ENCODE data around the gene HDAC2.

HDAC2 gene

DNA sequence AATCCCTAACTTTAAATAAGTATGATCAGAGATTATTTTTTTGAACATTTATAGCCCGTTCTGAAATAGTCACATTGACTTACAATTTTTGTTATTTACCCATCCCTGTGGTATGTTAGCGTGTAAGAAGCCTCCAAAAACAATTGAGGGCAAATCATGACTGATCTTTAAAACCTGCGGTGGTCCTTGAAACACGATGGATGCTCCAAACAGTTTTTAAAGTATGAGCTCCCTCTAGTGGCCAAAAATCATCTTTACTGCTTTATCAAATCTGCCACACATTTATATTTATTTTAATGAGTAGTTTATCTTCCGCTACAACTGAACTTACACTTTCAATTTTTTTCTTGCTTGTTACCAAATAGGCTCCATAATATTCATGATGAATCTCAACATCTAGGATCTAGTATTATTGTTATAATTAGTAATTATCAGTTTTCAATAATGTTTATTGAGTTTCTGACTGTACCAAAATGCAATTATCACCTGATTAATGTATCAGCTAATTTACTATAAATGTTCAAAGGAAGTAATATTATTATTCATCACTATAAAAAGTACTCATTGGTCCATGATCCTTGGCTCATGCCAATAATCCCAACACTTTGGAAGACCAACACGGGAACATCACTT lies 61.6 kb downstream of the HDAC2 start:
- TF ChIP-seq SP1 (IDR thresholded peaks at IDR 0.05), result no peak
- TF ChIP-seq, protein P1, sequence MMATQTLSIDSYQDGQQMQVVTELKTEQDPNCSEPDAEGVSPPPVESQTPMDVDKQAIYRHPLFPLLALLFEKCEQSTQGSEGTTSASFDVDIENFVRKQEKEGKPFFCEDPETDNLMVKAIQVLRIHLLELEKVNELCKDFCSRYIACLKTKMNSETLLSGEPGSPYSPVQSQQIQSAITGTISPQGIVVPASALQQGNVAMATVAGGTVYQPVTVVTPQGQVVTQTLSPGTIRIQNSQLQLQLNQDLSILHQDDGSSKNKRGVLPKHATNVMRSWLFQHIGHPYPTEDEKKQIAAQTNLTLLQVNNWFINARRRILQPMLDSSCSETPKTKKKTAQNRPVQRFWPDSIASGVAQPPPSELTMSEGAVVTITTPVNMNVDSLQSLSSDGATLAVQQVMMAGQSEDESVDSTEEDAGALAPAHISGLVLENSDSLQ (IDR thresholded peaks at IDR 0.05), result no peak
- no peak for TF ChIP-seq FOXA1 (IDR thresholded peaks at IDR 0.05)
- TF ChIP-seq LEF1 (IDR thresholded peaks at IDR 0.05; ENCODE audit: borderline replicate concordance), result no peak
- TF ChIP-seq L3MBTL2 (conservative IDR thresholded peaks at IDR 0.05), result no peak
- TF ChIP-seq ELF4 (IDR thresholded peaks at IDR 0.05), result no peak
- DNase-seq (ENCODE audit: extremely low spot score), result peak; percentile 65
- POLR2A ChIA-PET, result no interaction called here
- CTCF ChIA-PET, result interaction anchor here (0.6 to 1.0 kb wide), 3 partner anchors 28 to 1673 kb away, joined by 3 read pairs; no protein-coding TSS in a partner anchor

DNA sequence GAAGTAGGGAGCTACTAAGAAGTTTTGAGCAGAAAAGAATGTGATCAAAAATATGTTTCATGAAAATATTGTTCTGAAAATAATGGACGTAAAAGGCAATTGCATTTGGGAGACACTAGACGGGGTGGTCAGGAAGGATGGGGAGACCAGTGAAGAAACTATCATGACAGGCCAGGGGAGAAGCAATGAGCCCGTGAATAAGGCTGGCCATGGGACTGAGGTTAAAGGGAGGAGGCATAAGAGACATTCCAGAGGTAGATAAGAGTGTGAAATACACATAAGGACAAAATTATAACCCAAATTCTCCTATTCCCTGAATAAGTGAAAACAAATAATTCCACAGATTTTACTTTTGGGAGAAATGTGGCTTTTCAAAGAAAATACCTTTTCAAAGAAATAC lies 62.1 kb downstream of the HDAC2 start:
- DNase-seq (ENCODE audit: extremely low spot score), result no peak
- ChIA-PET CTCF (interaction anchor here (0.7 to 1.0 kb wide), 3 partner anchors 29 to 1129 kb away, joined by 3 read pairs; no protein-coding TSS in a partner anchor), POLR2A (no interaction called here)
- TF ChIP-seq SUZ12 (IDR thresholded peaks at IDR 0.05) (no peak), ARNT (IDR thresholded peaks at IDR 0.05) (no peak), FOXM1 (IDR thresholded peaks at IDR 0.05; ENCODE audit: borderline replicate concordance) (no peak), L3MBTL2 (conservative IDR thresholded peaks at IDR 0.05) (no peak), HDGF (IDR thresholded peaks at IDR 0.05; ENCODE audit: borderline replicate concordance) (no peak), FOXA1 (IDR thresholded peaks at IDR 0.05) (no peak), ZNF384 (IDR thresholded peaks at IDR 0.05) (no peak), NFRKB (IDR thresholded peaks at IDR 0.05) (no peak)

DNA sequence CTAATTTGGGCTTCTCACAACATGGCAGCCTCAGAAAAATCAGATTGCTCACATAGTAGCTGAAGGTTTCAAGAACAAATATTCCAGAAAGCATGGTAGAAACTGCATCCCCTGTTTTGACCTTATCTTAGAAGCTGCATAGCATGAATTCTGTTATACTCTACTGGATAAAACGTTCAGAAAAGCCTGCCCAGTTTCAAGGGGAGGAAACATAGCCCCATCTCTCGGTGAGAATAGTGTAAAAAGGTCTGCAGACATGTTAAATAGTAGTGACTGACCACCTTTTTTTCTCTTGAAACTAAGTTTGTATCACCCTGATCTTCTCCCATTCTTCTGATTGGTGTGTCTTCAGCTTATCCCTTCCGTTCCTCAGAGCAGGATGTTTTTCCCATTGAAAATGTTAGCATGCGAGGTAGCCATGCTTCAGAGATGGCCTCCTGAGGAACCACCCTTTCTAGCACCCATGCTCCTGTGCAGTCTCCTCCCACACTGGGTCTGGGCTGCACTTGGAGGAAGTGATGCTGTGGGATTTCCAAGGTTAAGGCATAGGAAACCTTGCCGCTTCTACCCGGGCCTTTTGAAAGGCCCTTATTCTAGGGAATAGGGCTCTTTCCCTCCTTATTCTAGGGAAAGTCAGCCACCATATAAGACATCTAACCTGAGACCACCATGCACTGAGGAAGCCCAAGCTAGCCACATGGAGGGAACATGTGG lies 63.7 kb downstream of the HDAC2 start:
- CTCF ChIA-PET, result interaction anchor here (0.6 to 0.8 kb wide), 4 partner anchors 14 to 1596 kb away, joined by 3 to 4 read pairs (median 3); no protein-coding TSS in a partner anchor
- DNase-seq (ENCODE audit: extremely low spot score), result no peak
- no peak for TF ChIP-seq HDGF (IDR thresholded peaks at IDR 0.05; ENCODE audit: borderline replicate concordance)
- TF ChIP-seq FOXM1 (IDR thresholded peaks at IDR 0.05; ENCODE audit: borderline replicate concordance), result no peak
- no peak for TF ChIP-seq LEF1 (IDR thresholded peaks at IDR 0.05; ENCODE audit: borderline replicate concordance)
- TF ChIP-seq SP1 (IDR thresholded peaks at IDR 0.05), result no peak
- TF ChIP-seq, protein P1 (IDR thresholded peaks at IDR 0.05), result no peak
- no peak for TF ChIP-seq SUZ12 (IDR thresholded peaks at IDR 0.05)
- no peak for TF ChIP-seq L3MBTL2 (conservative IDR thresholded peaks at IDR 0.05)
- no peak for TF ChIP-seq FOXA1 (IDR thresholded peaks at IDR 0.05)
- POLR2A ChIA-PET, result no interaction called here

DNA sequence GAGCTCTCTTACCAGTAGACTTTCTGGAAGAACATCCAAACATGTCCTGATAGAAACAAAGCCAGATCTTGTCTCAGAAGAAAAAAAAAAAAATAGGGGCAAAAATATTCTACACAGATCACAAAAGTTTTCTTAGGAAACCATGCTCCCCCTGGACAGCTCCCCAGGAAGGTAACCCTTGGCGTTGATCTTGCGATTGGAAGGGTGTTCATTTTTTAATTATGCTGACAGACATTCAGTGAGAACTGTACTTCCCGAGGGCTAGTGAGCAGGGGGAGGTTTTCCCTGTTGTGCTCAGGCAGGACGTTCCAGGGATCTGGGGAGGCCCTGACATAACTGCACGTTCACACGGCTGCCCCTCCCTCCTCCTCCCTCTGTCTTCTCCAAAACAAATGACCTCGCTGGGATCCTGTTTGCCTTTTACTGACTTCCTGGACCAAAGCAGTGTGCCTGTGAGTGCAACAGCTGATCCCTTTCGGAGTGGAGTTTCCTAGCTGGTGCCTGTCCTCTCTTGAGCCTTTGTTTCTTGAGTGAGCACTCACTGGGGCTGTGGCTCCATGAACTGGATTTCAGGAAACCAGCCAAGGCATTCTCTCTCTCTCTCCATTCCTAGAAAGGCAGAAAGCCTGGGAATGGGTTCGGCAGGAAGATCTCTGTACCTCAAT lies 67.2 kb downstream of the HDAC2 start:
- DNase-seq (ENCODE audit: extremely low spot score), result no peak
- ChIA-PET POLR2A (no interaction called here), CTCF (no interaction called here)
- TF ChIP-seq LEF1 (IDR thresholded peaks at IDR 0.05; ENCODE audit: borderline replicate concordance) (no peak), ARNT (IDR thresholded peaks at IDR 0.05) (no peak), FOXK2 (IDR thresholded peaks at IDR 0.05) (no peak), NFRKB (IDR thresholded peaks at IDR 0.05) (no peak), ZNF384 (IDR thresholded peaks at IDR 0.05) (no peak), BHLHE40 (IDR thresholded peaks at IDR 0.05; ENCODE audit: borderline replicate concordance) (no peak), FOXA1 (IDR thresholded peaks at IDR 0.05) (no peak)
- TF ChIP-seq, protein P1 (IDR thresholded peaks at IDR 0.05), result no peak

DNA sequence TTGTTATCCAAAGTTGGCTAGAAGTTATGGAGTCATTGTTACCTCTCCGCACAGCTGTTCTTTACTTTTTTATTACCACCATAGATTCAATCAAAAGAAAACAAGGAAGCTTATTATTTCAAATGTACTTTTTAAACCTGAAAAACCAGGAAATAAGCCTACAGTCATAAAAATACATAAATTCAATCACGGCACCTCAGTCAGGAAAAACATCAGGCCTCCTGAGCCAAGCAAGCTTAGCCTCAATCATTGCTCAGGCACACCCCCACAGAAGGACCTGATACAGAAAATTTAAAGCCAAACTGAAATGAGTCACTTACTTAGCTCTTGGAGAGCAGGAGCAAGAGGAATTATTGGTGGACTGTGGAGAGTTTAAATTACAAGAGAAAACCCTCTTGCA lies 69.5 kb downstream of the HDAC2 start:
- DNase-seq (ENCODE audit: extremely low spot score), result no peak
- TF ChIP-seq FOXA1 (IDR thresholded peaks at IDR 0.05), result no peak
- TF ChIP-seq BHLHE40 (IDR thresholded peaks at IDR 0.05; ENCODE audit: borderline replicate concordance), result no peak
- TF ChIP-seq HDGF (IDR thresholded peaks at IDR 0.05; ENCODE audit: borderline replicate concordance), result no peak
- no peak for TF ChIP-seq NFRKB (IDR thresholded peaks at IDR 0.05)
- no peak for TF ChIP-seq ELF4 (IDR thresholded peaks at IDR 0.05)
- no peak for TF ChIP-seq CTBP1 (IDR thresholded peaks at IDR 0.05; ENCODE audit: borderline replicate concordance)
- TF ChIP-seq FOXK2 (IDR thresholded peaks at IDR 0.05), result no peak
- ChIA-PET POLR2A (no interaction called here), CTCF (no interaction called here)

DNA sequence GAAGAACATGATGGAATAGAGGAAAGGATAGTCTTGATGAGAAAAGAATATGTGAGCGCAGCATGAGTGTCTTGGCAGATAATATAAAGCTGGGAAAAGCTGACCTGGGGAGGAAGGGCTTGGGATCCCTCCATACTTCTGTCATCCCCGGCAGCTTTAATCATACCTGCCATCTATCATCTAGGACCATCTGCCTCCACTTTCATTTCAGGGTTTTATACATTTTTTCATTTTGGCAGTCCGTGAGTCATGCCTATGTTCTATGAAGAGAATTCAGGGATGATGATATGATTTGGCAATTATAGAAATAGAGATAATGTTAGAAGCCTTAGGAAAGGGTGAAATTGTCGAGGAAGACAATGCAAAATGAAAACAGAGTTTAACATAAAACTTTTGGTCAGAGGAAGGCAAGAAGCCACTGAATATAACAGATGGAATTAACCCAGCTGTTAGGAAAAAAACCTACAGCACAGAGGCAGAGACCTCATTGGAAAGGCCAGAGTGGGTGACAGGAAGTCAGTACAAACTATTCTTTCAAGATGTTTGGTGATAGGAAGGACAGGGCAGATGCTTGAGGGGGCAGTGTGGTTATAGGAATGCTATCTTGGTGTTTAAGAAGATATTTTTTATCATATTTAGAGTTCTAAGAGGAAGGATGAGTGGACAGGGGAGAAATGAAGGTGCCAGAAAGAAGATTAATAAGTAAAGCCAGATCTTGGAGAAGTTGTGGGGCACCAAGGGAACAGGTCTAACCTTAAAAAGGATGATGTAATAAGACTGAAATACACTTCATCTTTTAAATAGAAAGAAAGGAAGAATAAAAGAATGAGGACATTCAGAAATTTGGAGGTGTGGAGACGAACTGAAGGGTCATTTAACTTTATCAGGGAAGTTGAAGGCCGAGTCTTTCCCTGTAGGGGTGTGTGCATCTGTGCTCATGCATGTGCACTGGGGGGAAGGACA lies 76.0 kb downstream of the HDAC2 start:
- ChIA-PET CTCF (no interaction called here), POLR2A (no interaction called here)
- TF ChIP-seq NFRKB (IDR thresholded peaks at IDR 0.05) (no peak), L3MBTL2 (conservative IDR thresholded peaks at IDR 0.05) (no peak), BHLHE40 (IDR thresholded peaks at IDR 0.05; ENCODE audit: borderline replicate concordance) (no peak), SUZ12 (IDR thresholded peaks at IDR 0.05) (no peak)
- DNase-seq (ENCODE audit: extremely low spot score), result no peak
